Small intestine (tissue), 16 donors: ENCODE measurements around the gene TAB3. TPM values are rescaled to one million over a fixed set of nuclear protein-coding genes. Genes with fewer than 3 reads are reported as not detected.

Experiments used
- DNase-seq, 2 donors: peaks; one replicate each; pipeline versions ENCODE4 v3.0.0 to v3.0.0-alpha.2; 2013
- FAIRE-seq: peaks from 2 replicates; lab custom pipeline; 2012; peaks lifted over from hg19 to GRCh38; lab: Jason Lieb, UNC
- H3K27ac ChIP-seq, 3 donors: one replicate each; pipeline ENCODE4 v1.5.1; 2013; ENCODE audit warnings: low read length in 2 of 3, mild to moderate bottlenecking in 2 of 3, control low read depth in 1 of 3, inconsistent platforms in 1 of 3, low read depth in 1 of 3, moderate library complexity in 1 of 3
- H3K27me3 ChIP-seq, 3 donors: one replicate each; pipeline ENCODE4 v1.6.1; 2013; ENCODE audit warnings: low read length in 3 of 3, inconsistent platforms in 1 of 3; ENCODE audit not compliant: control insufficient read depth in 3 of 3, insufficient read depth in 3 of 3
- H3K36me3 ChIP-seq, 3 donors: one replicate each; pipeline ENCODE4 v1.6.1; 2013; ENCODE audit warnings: low read length in 3 of 3, inconsistent platforms in 1 of 3, low read depth in 1 of 3, mild to moderate bottlenecking in 1 of 3, moderate library complexity in 1 of 3; ENCODE audit not compliant: control insufficient read depth in 3 of 3, insufficient read depth in 2 of 3
- H3K4me1 ChIP-seq, 3 donors: one replicate each; pipeline ENCODE4 v1.6.1; 2013; ENCODE audit warnings: low read length in 2 of 3, inconsistent platforms in 1 of 3, low read depth in 1 of 3, mild to moderate bottlenecking in 1 of 3, moderate library complexity in 1 of 3; ENCODE audit not compliant: control insufficient read depth in 3 of 3, insufficient read depth in 2 of 3
- H3K4me3 ChIP-seq, 3 donors: one replicate each; pipeline ENCODE4 v1.5.1; 2013; ENCODE audit warnings: low read length in 3 of 3, control low read depth in 1 of 3, inconsistent platforms in 1 of 3, low read depth in 1 of 3, mild to moderate bottlenecking in 1 of 3, moderate library complexity in 1 of 3
- H3K9me3 ChIP-seq, 2 donors: one replicate each; pipeline ENCODE4 v1.6.1; 2013; ENCODE audit warnings: low read depth in 1 of 2, low read length in 1 of 2; ENCODE audit not compliant: control insufficient read depth in 2 of 2, insufficient read depth in 1 of 2
- WGBS, 3 donors: extraction: QIAGEN DNeasy Blood & Tissue Kit; methylation state at CpG; one replicate each; pipeline ENCODE4 v1.1.7; 2013; 5-methylcytosine and 5-hydroxymethylcytosine counted together
- long read RNA-seq, 10 donors: transcript quantifications; one replicate each; lab custom pipeline, GENCODE V29; 2026
- polyA plus RNA-seq, 4 donors: library from polyadenylated mRNA; stranded (reverse) in 3 of 4; unstranded in 1 of 4; fragments of 200-250 nt in 3 of 4; fragments of 120-200 nt in 1 of 4; gene quantifications; one replicate each; pipeline versions ENCODE4 v1.2.1 to v1.2.3, GENCODE V29; 2013
- donor health status: healthy with polysubstance abuse.
- donor health status: control.
- donor health status: control.
- donor health status: Bipolar disorder and iron deficiency.
- donor health status: healthy.

Gene TAB3, protein sequence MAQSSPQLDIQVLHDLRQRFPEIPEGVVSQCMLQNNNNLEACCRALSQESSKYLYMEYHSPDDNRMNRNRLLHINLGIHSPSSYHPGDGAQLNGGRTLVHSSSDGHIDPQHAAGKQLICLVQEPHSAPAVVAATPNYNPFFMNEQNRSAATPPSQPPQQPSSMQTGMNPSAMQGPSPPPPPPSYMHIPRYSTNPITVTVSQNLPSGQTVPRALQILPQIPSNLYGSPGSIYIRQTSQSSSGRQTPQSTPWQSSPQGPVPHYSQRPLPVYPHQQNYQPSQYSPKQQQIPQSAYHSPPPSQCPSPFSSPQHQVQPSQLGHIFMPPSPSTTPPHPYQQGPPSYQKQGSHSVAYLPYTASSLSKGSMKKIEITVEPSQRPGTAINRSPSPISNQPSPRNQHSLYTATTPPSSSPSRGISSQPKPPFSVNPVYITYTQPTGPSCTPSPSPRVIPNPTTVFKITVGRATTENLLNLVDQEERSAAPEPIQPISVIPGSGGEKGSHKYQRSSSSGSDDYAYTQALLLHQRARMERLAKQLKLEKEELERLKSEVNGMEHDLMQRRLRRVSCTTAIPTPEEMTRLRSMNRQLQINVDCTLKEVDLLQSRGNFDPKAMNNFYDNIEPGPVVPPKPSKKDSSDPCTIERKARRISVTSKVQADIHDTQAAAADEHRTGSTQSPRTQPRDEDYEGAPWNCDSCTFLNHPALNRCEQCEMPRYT
- 10 to 100 TPM in 1 of 4 donors, 1 to 10 TPM in 3; 5.4 to 55.6 (median 7.8) TPM for polyA plus RNA-seq
- long read RNA-seq, donor 1, full-length matches to known transcripts = 13 of 13 reads
- long read RNA-seq, donor 1, partial matches to known transcripts = 0 of 13 reads
- long read RNA-seq, donor 1, other reads (novel, unspliced or antisense) = 0 of 13 reads
- long read RNA-seq, donor 2, partial matches to known transcripts = 0 of 3 reads
- long read RNA-seq, donor 2, other reads (novel, unspliced or antisense) = 0 of 3 reads
- long read RNA-seq, donor 3, transcript TAB3-201 (6 exons, 805 nt) = major isoform, 6 of 6 reads
- long read RNA-seq, donor 3, partial matches to known transcripts = 0 of 6 reads
- long read RNA-seq, donor 3, other reads (novel, unspliced or antisense) = 0 of 6 reads
- long read RNA-seq, donor 4 = 0 reads
- long read RNA-seq, donor 5, partial matches to known transcripts = 0 of 3 reads
- long read RNA-seq, donor 5, other reads (novel, unspliced or antisense) = 0 of 3 reads
- long read RNA-seq, donor 6, partial matches to known transcripts = 0 of 4 reads
- long read RNA-seq, donor 6, other reads (novel, unspliced or antisense) = 0 of 4 reads
- long read RNA-seq, donor 7, partial matches to known transcripts = 0 of 1 reads
- long read RNA-seq, donor 7, other reads (novel, unspliced or antisense) = 0 of 1 reads
- long read RNA-seq, donor 8 = 0 reads
- long read RNA-seq, donor 9, partial matches to known transcripts = 0 of 3 reads
- long read RNA-seq, donor 9, other reads (novel, unspliced or antisense) = 0 of 3 reads
- long read RNA-seq, donor 10, transcript TAB3-201 (6 exons, 805 nt) = major isoform, 9 of 9 reads
- long read RNA-seq, donor 10, partial matches to known transcripts = 0 of 9 reads
- long read RNA-seq, donor 10, other reads (novel, unspliced or antisense) = 0 of 9 reads

- Histone ChIP-seq H3K27me3 (no peaks in the 10 kb centered on the region), H3K4me3 (peak within 1 kb of the TSS; percentile 75 to 77 (median 76)), H3K9me3 (no peaks in the 10 kb centered on the region), H3K27ac (peak within 1 kb of the TSS; percentile 77 to 97 (median 93)), H3K36me3 (no peaks in the 10 kb centered on the region), H3K4me1 (peaks cover 0 to 7% (median 0%) of the 10 kb centered on the region in 3 donors)
- peak; percentile 95 to 96 for DNase-seq
- 0 to 21% (median 15%) methylated on average over 35 to 62 of the region's 62 CpGs for WGBS, 3 donors
- FAIRE-seq = no peak
Observed at GRCh38 chrX:30889147-30890140, at the start of gene TAB3. Gene TAB3 (minus strand): TSS chrX:30889254. CDS start chrX:30859588, 29,666 bp downstream.

DNA sequence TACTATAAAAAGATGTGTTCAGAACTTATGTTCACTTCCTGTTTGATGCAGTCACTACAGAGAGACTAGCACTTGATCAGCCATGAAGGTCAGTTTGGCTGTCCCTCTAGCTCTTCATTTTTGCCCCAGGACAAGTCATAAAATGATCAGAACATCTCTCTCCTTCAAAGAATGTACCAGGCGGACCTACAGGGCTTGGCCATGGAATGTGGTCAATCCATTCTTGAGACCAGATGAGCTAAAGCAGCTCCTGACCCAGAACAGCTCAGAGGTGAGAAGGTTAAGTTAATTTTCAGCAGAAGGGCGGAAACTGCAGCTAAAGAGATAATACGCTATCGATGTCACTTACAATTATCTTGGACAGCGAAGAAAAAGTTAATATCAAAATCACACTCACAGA is 49.2 kb upstream of the TAB3 start:
- DNase-seq (no peak), FAIRE-seq (no peak)
- H3K9me3 ChIP-seq = peaks cover 0 to 3% of the 10 kb centered on the region in 2 donors
- 85 to 93% (median 91%) methylated on average over 5 of the region's 5 CpGs for WGBS, 3 donors
- no peaks in the 10 kb centered on the region for H3K36me3 ChIP-seq
- peaks cover 0 to 6% (median 0%) of the 10 kb centered on the region in 3 donors for H3K4me1 ChIP-seq
- H3K4me3 ChIP-seq = no peak overlapping the region
- no peaks in the 10 kb centered on the region for H3K27me3 ChIP-seq
- H3K27ac ChIP-seq = no peak overlapping the region

DNA sequence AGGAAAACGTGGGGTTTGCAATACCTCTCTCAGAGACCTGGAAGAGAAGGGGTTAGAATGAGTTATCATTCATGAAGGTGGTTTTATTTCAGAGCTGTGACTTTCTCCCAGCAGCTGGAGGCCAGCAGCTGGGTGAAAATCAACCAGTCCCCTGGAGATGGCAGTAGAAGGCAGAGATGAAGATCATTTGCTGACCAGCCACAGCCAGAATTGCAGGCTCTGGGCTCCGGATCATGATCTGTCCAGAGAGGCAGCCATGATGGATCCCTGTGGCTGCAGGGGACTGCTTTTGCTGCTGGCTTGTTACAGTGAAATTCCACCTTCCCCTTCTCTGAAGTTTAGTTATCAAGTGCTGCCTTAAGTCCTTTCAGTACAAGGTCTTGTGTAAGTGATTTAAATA is 46.9 kb upstream of the TAB3 start:
- Histone ChIP-seq H3K27ac (no peak overlapping the region), H3K27me3 (no peaks in the 10 kb centered on the region), H3K9me3 (peaks cover 0 to 3% of the 10 kb centered on the region in 2 donors), H3K4me3 (no peak overlapping the region), H3K4me1 (peaks cover 0 to 12% (median 0%) of the 10 kb centered on the region in 3 donors), H3K36me3 (no peaks in the 10 kb centered on the region)
- DNase-seq = peak; percentile 39 to 45
- 4 to 22% (median 21%) methylated on average over 2 of the region's 2 CpGs for WGBS, 3 donors
- no peak for FAIRE-seq

DNA sequence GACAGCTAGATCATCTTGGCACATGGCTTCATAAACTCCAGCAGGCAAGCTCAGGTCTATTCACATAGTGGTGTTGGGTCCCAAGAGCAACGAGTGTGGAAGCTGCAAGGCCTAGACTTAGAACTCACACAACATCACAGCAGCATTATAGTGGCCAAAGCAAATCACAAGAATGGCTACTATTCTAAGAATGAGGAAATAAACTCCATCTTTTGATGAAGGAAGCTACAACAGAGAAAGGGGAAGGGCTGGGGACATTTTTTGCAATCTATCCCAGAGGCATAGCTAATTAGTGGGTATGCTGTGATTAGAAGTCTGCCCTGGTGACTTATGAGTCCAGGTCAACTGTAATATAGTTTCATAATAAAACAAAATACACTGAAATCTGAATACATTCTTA is 42.9 kb upstream of the TAB3 start:
- no peaks in the 10 kb centered on the region for H3K27me3 ChIP-seq
- WGBS, 3 donors = 64 to 82% (median 78%) methylated on average over 1 of the region's 1 CpG
- H3K27ac ChIP-seq = no peak overlapping the region
- H3K4me3 ChIP-seq = no peak overlapping the region
- no peaks in the 10 kb centered on the region for H3K36me3 ChIP-seq
- H3K9me3 ChIP-seq = no peaks in the 10 kb centered on the region
- FAIRE-seq = no peak
- peaks cover 0 to 12% (median 0%) of the 10 kb centered on the region in 3 donors for H3K4me1 ChIP-seq
- DNase-seq = no peak

GRCh38 chrX:30930679-30931078 is 41.6 kb upstream of the TAB3 start:
- no peaks in the 10 kb centered on the region for H3K27me3 ChIP-seq
- no peaks in the 10 kb centered on the region for H3K36me3 ChIP-seq
- H3K4me3 ChIP-seq = no peak overlapping the region
- H3K27ac ChIP-seq = no peak overlapping the region
- 43 to 72% (median 48%) methylated on average over 6 of the region's 6 CpGs for WGBS, 3 donors
- H3K4me1 ChIP-seq = peaks cover 0 to 12% (median 0%) of the 10 kb centered on the region in 3 donors
- no peak for FAIRE-seq
- DNase-seq = no peak
- no peaks in the 10 kb centered on the region for H3K9me3 ChIP-seq

DNA sequence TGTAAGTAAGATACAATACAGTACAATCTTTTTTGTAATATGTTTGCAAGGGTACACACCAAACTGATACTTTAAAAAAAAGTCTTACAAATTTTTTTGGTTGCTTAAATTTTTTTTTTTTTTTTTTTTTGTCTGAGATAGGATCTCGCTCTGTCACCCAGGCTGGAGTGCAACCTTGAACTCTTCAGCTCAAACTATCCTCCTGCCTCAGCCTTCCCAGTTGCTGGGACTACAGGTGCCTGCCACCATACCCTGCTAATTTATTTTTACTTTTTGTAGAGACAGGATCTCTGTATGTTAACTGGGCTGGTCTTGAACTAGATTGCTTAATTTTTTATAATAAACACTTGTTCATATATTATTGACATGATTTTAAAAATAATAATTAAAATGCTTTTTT is 41.1 kb upstream of the TAB3 start:
- Histone ChIP-seq H3K4me1 (peaks cover 0 to 12% (median 0%) of the 10 kb centered on the region in 3 donors), H3K27ac (no peak overlapping the region), H3K36me3 (no peaks in the 10 kb centered on the region), H3K4me3 (no peak overlapping the region), H3K9me3 (no peaks in the 10 kb centered on the region), H3K27me3 (no peaks in the 10 kb centered on the region)
- DNase-seq = no peak
- 80 to 92% (median 90%) methylated on average over 1 of the region's 1 CpG for WGBS, 3 donors
- FAIRE-seq = no peak

DNA sequence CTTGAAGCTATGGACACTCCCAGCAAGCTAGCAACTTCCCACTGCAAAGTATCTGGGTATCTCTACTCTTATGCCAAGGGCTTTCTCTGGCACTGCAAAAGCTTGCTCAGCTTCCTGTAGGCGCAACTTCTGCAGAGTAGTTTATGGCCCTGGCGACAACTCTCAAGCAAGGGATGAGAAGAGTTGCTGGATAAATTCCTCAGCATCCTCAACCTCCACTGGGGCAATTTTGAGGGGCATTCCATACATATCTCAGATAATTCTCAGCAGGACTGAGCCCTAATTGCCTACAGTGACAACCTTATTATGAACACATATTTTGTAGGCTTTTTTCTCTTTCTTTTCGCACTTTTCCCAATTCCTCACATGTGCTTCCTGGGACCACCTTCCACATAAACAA is 31.2 kb upstream of the TAB3 start:
- Histone ChIP-seq H3K27me3 (no peaks in the 10 kb centered on the region), H3K9me3 (no peaks in the 10 kb centered on the region), H3K27ac (no peak overlapping the region), H3K4me3 (no peak overlapping the region), H3K4me1 (no peaks in the 10 kb centered on the region), H3K36me3 (no peaks in the 10 kb centered on the region)
- no peak for FAIRE-seq
- no peak for DNase-seq
- 89 to 97% (median 91%) methylated on average over 3 of the region's 3 CpGs for WGBS, 3 donors
